Mesendoderm (in vitro differentiated cells): ENCODE data around the gene ARHGAP6.

Source experiments
- DNase-seq: peaks from one replicate; pipeline ENCODE4 v3.0.0; 2013
- H2AK5ac ChIP-seq: 2 replicates; pipeline ENCODE4 v1.6.1; 2013; ENCODE audit warnings: low read length, inconsistent platforms
- H2BK120ac ChIP-seq: 2 replicates; pipeline ENCODE4 v1.6.1; 2013; ENCODE audit warnings: low read depth, mild to moderate bottlenecking, low read length, moderate library complexity, mixed read lengths
- H2BK15ac ChIP-seq: replicated peaks from 2 replicates; pipeline ENCODE4 v1.6.1; 2013; ENCODE audit warnings: low read depth, mild to moderate bottlenecking, moderate library complexity
- H2BK5ac ChIP-seq: 2 replicates; pipeline ENCODE4 v1.6.1; 2013; ENCODE audit warnings: low read length, inconsistent platforms
- H3K18ac ChIP-seq: 2 replicates; pipeline ENCODE4 v1.6.1; 2013; ENCODE audit warnings: mild to moderate bottlenecking, low read length, mixed read lengths
- H3K23ac ChIP-seq: one replicate; pipeline ENCODE4 v1.6.1; 2013; ENCODE audit warnings: low read length
- H3K27ac ChIP-seq: 2 replicates; pipeline ENCODE4 v1.5.1; 2013; ENCODE audit warnings: low read depth, mild to moderate bottlenecking, inconsistent platforms, low read length, moderate library complexity
- H3K27me3 ChIP-seq: 2 replicates; pipeline ENCODE4 v1.6.1; 2013; ENCODE audit warnings: low read length, control low read depth, mild to moderate bottlenecking, inconsistent platforms; ENCODE audit not compliant: insufficient read depth, poor library complexity
- H3K36me3 ChIP-seq: 2 replicates; pipeline ENCODE4 v1.6.1; 2013; ENCODE audit warnings: low read length, inconsistent platforms; ENCODE audit not compliant: control insufficient read depth, insufficient read depth
- H3K4ac ChIP-seq: one replicate; pipeline ENCODE4 v1.6.1; 2013; ENCODE audit warnings: low read depth, mild to moderate bottlenecking, low read length, moderate library complexity
- H3K4me1 ChIP-seq: 2 replicates; pipeline ENCODE4 v1.6.1; 2013; ENCODE audit warnings: low read depth, low read length, inconsistent platforms; ENCODE audit not compliant: control insufficient read depth
- H3K4me2 ChIP-seq: 2 replicates; pipeline ENCODE4 v1.6.1; 2013; ENCODE audit warnings: low read length
- H3K4me3 ChIP-seq: 2 replicates; pipeline ENCODE4 v1.5.1; 2013; ENCODE audit warnings: mild to moderate bottlenecking, low read length
- H3K56ac ChIP-seq: one replicate; pipeline ENCODE4 v1.6.1; 2013; ENCODE audit warnings: low read length
- H3K79me1 ChIP-seq: 2 replicates; pipeline ENCODE4 v1.6.1; 2013; ENCODE audit warnings: low read length, inconsistent platforms
- H3K79me2 ChIP-seq: 2 replicates; pipeline ENCODE4 v1.6.1; 2013; ENCODE audit warnings: mild to moderate bottlenecking, low read length; ENCODE audit not compliant: control insufficient read depth, insufficient read depth
- H3K9ac ChIP-seq: 2 replicates; pipeline ENCODE4 v1.6.1; 2013; ENCODE audit warnings: low read length, inconsistent platforms
- H4K5ac ChIP-seq: one replicate; pipeline ENCODE4 v1.6.1; 2013; ENCODE audit warnings: low read length
- H4K8ac ChIP-seq: one replicate; pipeline ENCODE4 v1.6.1; 2013; ENCODE audit warnings: low read depth, mild to moderate bottlenecking, control low read depth, low read length, moderate library complexity
- WGBS: extraction: QIAGEN DNeasy Blood & Tissue Kit; methylation state at CpG from one replicate; pipeline ENCODE4 v1.1.7; 2013; ENCODE audit warnings: low lambda C conversion rate, missing lambda C conversion rate; ENCODE audit not compliant: insufficient coverage; ENCODE audit errors: extremely low coverage; 5-methylcytosine and 5-hydroxymethylcytosine counted together

ARHGAP6 gene

DNA sequence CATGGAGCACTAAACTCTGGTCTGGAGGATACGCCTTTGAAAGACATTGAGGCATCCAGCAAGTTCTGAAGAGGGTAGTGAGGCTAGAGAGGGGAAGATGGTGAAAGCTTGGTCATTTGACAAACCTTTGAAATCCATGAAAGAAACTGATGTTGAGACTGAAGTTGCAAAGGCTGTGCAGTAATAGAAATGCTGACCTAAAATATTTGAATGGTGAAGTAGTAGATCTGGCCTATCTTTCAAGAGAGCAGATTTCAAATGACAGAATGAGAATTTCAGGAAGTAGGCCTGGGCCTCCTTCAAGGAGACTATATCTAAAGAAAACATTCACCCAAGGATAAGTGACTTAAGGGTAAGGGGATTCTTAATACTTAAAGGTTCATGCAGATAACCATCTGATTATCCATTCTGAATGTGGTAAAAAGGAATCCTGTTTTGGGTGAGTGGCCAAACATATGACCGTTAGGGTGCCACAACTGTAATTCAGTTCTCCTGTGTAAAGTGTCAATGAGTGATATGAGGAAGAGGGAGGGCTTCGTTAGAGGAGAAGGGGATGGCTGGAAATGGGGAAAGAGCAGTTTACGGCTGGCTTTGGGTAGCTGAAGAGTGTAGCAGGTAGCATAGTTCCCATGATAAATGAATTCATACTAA lies 310.3 kb downstream of the ARHGAP6 start:
- Histone ChIP-seq H4K8ac (no peak overlapping the region), H3K9ac (no peak overlapping the region), H3K18ac (no peak overlapping the region), H2BK15ac (no peak overlapping the region), H3K56ac (no peak overlapping the region), H3K4me1 (no peaks in the 10 kb centered on the region), H3K23ac (no peak overlapping the region), H2BK120ac (no peak overlapping the region), H3K4ac (no peak overlapping the region), H3K27ac (no peak overlapping the region), H3K79me2 (no peaks in the 10 kb centered on the region), H3K27me3 (no peaks in the 10 kb centered on the region), H2AK5ac (no peak overlapping the region), H3K4me2 (no peak overlapping the region), H3K79me1 (no peaks in the 10 kb centered on the region), H3K4me3 (no peak overlapping the region), H2BK5ac (no peak overlapping the region), H3K36me3 (no peaks in the 10 kb centered on the region), H4K5ac (no peak overlapping the region)
- whole genome bisulfite sequencing = no CpG with 5 or more reads among the region's 4 CpGs
- no peak for DNase-seq

DNA sequence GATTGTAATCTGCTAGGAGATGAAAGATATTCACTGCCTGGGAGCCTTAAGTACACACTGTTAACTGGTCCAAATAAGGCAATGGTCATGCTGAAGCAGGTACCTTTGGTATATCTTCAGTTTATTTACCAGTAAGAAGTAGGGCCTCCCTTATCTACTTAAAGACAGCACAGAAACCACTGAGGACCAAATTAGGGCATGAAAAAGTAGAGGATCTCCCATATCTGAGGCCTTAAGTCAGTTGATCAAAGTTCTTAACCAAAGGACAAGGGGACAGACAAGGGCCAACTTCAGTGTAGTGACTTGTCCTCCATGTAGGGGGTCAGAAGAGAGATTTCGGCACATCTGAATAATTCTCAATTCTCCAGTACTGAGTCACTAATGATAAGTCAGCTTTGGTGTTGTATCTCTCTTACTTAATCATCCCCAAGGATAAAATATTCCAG lies 313.4 kb downstream of the ARHGAP6 start:
- Histone ChIP-seq H2BK5ac (no peak overlapping the region), H3K27me3 (no peaks in the 10 kb centered on the region), H3K79me2 (no peaks in the 10 kb centered on the region), H3K9ac (no peak overlapping the region), H4K8ac (no peak overlapping the region), H2BK15ac (no peak overlapping the region), H3K18ac (no peak overlapping the region), H3K56ac (no peak overlapping the region), H2AK5ac (no peak overlapping the region), H3K79me1 (no peaks in the 10 kb centered on the region), H3K23ac (no peak overlapping the region), H3K4me1 (no peaks in the 10 kb centered on the region), H3K4me2 (no peak overlapping the region), H2BK120ac (no peak overlapping the region), H3K4ac (no peak overlapping the region), H3K36me3 (no peaks in the 10 kb centered on the region), H4K5ac (no peak overlapping the region), H3K27ac (no peak overlapping the region), H3K4me3 (no peak overlapping the region)
- no peak for DNase-seq
- WGBS = no CpG with 5 or more reads among the region's 1 CpG

DNA sequence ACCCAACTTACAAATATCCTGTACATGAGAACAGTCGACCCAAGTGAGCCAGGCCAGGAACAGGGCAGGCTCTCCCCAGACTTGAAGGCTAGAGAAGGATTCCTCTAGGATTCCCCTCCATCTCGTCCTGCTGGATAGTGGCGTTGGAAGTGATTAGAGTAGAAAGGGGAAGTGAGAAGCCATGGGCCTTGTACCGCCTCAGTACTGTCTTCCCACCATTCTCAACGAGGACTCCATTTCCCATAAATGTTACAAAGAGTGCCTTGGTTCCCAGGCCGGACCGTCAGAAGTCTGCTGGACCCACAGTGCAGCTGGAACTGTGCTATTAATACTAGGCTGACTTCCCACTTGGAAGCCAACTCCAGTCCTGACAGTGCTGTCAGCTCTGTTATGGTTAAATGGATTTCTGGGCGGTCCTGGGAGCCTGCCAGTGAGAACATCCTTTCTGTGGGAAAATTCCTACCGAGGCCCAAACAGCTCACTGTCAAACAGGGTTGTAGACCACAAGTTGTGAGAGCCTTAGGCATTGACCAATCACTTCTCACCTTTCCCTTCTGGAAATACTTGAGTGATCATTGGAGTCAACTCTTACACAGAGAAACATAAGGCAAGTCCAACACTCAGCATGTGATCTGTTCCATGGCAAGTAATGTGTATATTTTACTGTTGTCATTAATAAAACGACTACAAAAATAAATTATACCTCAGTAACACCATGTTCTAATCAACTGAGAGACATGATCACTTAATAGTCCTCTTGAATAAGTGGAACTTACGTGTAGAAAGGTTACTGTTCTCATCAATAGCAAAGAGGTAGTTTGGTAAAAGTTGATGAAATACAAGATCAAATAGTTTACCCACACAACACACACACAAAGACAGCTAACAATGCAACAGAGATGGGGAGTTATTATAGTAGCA lies 314.1 kb downstream of the ARHGAP6 start:
- Histone ChIP-seq H4K5ac (no peak overlapping the region), H3K23ac (no peak overlapping the region)
- no CpG with 5 or more reads among the region's 11 CpGs for WGBS

DNA sequence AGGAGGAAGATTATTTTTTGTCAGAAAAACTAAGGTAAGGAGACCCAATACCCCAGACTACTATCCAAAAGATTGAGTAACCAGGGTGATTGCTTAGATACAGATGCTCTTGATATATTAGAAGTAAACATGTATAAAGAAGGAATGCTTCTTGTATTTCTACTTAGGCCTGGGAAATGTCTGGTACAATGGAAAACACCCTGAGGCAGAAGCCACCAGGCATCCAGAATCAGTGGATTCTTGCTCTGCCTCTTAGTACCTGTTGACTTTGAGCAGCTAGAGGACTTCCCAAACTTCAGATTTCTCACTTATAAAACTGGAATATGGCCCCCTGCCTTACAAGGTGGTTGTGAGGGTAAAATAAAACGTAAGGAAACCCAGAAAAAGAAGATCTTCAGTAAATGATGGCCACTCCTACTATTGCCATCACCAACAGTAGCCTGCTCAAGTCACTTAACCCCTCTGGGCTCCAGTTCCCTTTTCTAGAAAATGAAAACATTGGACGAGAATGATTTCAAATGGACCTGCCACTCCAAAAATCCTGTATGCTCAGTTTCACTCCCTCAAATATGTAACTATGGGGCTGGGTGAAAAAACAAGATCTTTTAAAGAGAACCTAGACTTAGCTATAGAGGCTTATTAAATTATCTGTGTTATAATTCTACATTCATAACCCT lies 315.9 kb downstream of the ARHGAP6 start:
- H3K18ac ChIP-seq = no peak overlapping the region
- no peak overlapping the region for H4K8ac ChIP-seq
- no peak overlapping the region for H3K23ac ChIP-seq
- WGBS = no CpG with 5 or more reads among the region's 2 CpGs
- no peak overlapping the region for H3K4me3 ChIP-seq
- no peaks in the 10 kb centered on the region for H3K79me2 ChIP-seq
- H3K4me1 ChIP-seq = no peaks in the 10 kb centered on the region
- H3K9ac ChIP-seq = no peak overlapping the region
- H2BK5ac ChIP-seq = no peak overlapping the region
- no peak overlapping the region for H4K5ac ChIP-seq
- no peak overlapping the region for H2BK120ac ChIP-seq
- H3K27ac ChIP-seq = no peak overlapping the region
- no peak overlapping the region for H2AK5ac ChIP-seq
- no peaks in the 10 kb centered on the region for H3K27me3 ChIP-seq
- H3K4me2 ChIP-seq = no peak overlapping the region
- no peaks in the 10 kb centered on the region for H3K79me1 ChIP-seq
- no peak overlapping the region for H3K4ac ChIP-seq
- no peaks in the 10 kb centered on the region for H3K36me3 ChIP-seq
- no peak for DNase-seq
- no peak overlapping the region for H2BK15ac ChIP-seq
- H3K56ac ChIP-seq = no peak overlapping the region

More for the DNA sequence above, 314.1 kb downstream of the ARHGAP6 start:
- no peak for DNase-seq
- Histone ChIP-seq H3K56ac (no peak overlapping the region), H3K27me3 (no peaks in the 10 kb centered on the region), H4K8ac (no peak overlapping the region), H2AK5ac (no peak overlapping the region), H3K27ac (no peak overlapping the region), H2BK120ac (no peak overlapping the region), H2BK15ac (no peak overlapping the region), H3K4ac (no peak overlapping the region), H3K18ac (no peak overlapping the region), H3K4me3 (no peak overlapping the region), H2BK5ac (no peak overlapping the region), H3K36me3 (no peaks in the 10 kb centered on the region), H3K79me2 (no peaks in the 10 kb centered on the region), H3K79me1 (no peaks in the 10 kb centered on the region), H3K4me2 (no peak overlapping the region), H3K4me1 (no peaks in the 10 kb centered on the region), H3K9ac (no peak overlapping the region)

DNA sequence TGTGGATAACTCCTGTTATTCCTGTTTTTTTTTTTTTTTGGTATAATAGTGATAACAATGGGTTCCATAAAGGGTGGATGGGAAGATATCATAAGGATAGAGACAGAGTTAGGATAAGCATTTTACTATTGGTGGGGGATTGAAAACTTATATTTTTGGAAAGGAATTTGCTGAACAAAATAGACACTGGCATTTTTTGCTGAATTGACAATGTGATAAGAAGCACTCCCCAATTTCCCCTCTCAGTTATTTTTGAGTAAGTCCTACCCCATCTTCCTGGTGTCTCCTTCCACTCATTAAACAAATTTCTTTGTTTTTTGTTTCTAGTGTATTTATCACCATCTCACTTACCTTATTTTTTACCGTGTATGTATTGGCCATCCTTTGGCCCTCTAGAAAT lies 316.7 kb downstream of the ARHGAP6 start:
- Histone ChIP-seq H3K56ac (no peak overlapping the region), H2BK15ac (no peak overlapping the region), H2BK5ac (no peak overlapping the region), H3K4me1 (no peaks in the 10 kb centered on the region), H3K4me2 (no peak overlapping the region), H3K23ac (no peak overlapping the region), H3K36me3 (no peaks in the 10 kb centered on the region), H3K79me1 (no peaks in the 10 kb centered on the region), H3K27me3 (no peaks in the 10 kb centered on the region), H3K79me2 (no peaks in the 10 kb centered on the region), H3K4ac (no peak overlapping the region), H4K5ac (no peak overlapping the region), H4K8ac (no peak overlapping the region), H3K9ac (no peak overlapping the region), H2AK5ac (no peak overlapping the region), H3K4me3 (no peak overlapping the region), H2BK120ac (no peak overlapping the region), H3K18ac (no peak overlapping the region), H3K27ac (no peak overlapping the region)
- no CpG with 5 or more reads among the region's 1 CpG for WGBS
- DNase-seq = no peak
